ENCODE measurements around the gene C3. TPM values are rescaled to one million over a fixed set of nuclear protein-coding genes. Genes with fewer than 3 reads are reported as not detected.

C3 gene
- total RNA-seq = 0.22 and 0.25 TPM in 2 replicates

GRCh38 chr19:6720369-6721137, at the start of gene C3:
TSS of gene C3 (minus strand) at chr19:6720650. CDS start at chr19:6720589, 61 bp downstream.

DNA sequence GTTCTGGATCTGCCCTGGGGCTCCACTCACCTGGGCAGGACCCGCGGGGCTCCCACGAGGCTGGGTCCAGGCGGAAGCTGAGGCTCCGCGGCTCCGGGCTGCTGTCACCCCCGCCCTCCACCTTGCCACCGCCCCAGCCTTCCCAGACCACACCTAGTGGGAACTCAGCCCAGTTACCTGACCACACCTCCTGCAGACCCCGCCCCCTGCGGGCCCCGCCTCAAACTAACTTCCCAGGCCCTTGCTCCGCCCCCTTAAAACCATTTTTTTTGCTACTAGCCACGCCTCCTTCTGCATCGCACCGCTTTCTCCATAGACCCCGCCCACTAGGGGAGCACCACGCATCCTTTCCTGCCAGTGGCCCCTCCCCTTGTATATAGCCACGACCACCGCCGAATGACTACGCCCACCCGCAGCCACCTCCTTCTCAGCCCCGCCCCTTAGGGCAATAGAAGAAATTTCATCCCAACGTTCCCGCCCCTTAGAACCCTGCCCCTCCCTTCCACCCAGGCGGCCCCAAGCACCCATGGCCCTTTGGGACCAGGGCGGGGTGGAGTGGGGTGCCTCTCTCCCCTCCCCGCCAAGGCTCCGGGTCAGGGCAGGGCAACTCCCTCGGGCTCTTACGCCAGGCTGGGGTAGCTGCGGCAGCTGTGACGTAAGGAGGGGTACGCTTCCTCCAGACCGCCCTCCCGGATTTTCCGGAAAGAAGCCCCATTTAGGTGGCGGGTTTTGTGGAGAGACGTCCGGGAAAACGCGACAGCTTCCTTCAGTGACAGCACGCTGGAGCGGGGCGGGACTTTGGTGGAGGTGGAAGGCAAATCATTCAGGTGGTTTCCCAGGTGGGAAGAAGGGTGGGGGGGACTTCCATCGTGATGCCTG, 47.1 kb upstream of the C3 start, which contains the start of gene SH2D3A:
Gene SH2D3A (minus strand): TSS at position 79 of the 879 bp plus-strand sequence. CDS start 3,687 bp downstream, outside the sequence.

DNA sequence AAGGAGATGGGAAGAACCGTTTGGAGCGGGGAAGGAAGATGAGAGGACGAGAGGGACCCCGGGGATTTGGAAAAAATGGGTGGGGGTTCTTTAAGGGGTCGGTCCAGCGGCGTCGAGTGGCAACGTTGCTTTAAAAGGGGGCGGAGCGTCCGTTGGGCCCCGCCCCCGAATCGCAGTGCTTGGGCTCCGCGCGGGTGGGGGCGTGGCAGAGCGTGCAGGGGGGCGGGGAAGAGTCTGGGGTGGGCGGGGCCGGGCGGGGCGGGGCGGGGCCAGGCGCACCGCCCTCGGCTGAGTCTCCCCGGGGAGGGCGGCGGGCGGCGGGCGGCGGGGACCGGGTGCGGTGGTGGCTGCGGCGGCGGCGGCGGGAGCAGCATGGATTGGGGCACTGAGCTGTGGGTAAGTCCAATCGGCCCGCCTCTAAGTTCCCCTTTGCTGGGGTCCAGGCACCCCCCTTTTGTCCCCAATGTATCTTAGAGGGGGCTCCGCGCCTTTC, 19.0 kb upstream of the C3 start, which contains the start of gene TRIP10:
Gene TRIP10 (plus strand): TSS at position 291 of the 493 bp plus-strand sequence. CDS start 82 bp downstream, at position 373.

GRCh38 chr19:6737284-6737872, 16.9 kb upstream of the C3 start, which contains the start of gene GPR108:
TSS of gene GPR108 (minus strand) at chr19:6737580. CDS start at chr19:6737576, 4 bp downstream.

Other genes with a start within 250 kb of the C3 start
- not detected in 2 replicates for gene DENND1C, start 238.9 kb downstream of the C3 start, total RNA-seq
- not detected in 2 replicates for gene TUBB4A, start 218.3 kb downstream of the C3 start, total RNA-seq
- gene TNFSF9, start 189.6 kb downstream of the C3 start, total RNA-seq = 0.11 TPM in 1 of 2 replicates, not detected in the other
- not detected in 2 replicates for gene CD70, start 129.5 kb downstream of the C3 start, total RNA-seq
- not detected in 2 replicates for gene TNFSF14, start 50.5 kb downstream of the C3 start, total RNA-seq
- gene GPR108, start 16.9 kb upstream of the C3 start, total RNA-seq = 26.0 and 34.4 TPM in 2 replicates
- 39.1 and 41.6 TPM in 2 replicates for gene TRIP10, start 19.0 kb upstream of the C3 start, total RNA-seq
- gene SH2D3A, start 46.8 kb upstream of the C3 start, total RNA-seq = not detected in 2 replicates
- not detected in 2 replicates for gene VAV1, start 52.1 kb upstream of the C3 start, total RNA-seq
- gene ADGRE1, start 166.9 kb upstream of the C3 start, total RNA-seq = not detected in 2 replicates

Data from uterine smooth muscle cell (primary cell).